Activated T-cell treated with anti-CD3 and anti-CD28 coated beads, Interleukin-2, amount 50 U/mL, for 24 hours (primary cell): Measurements from ENCODE around the gene LMBRD2.
"Not testable (repeated sequence)": the region's sequence is repeated elsewhere in the genome, so short reads cannot be mapped to it uniquely, and the experiment has no call there.

Experiments
- DNase-seq: peaks from one replicate; pipeline ENCODE4 v3.0.0-alpha.2; 2020
- H3K27ac Mint-ChIP-seq: 2 replicates; pipeline ENCODE4 v1.8.0; 2020; ENCODE audit warnings: mild to moderate bottlenecking, mixed read lengths
- H3K27me3 Mint-ChIP-seq: 2 replicates; pipeline ENCODE4 v1.8.0; 2020; ENCODE audit warnings: mixed read lengths
- H3K36me3 Mint-ChIP-seq: 2 replicates; pipeline ENCODE4 v1.8.0; 2020; ENCODE audit warnings: low read depth, mixed read lengths
- H3K4me1 Mint-ChIP-seq: 2 replicates; pipeline ENCODE4 v1.8.0; 2020; ENCODE audit warnings: low read depth, mixed read lengths
- H3K4me3 Mint-ChIP-seq: 2 replicates; pipeline ENCODE4 v1.8.0; 2020; ENCODE audit warnings: mild to moderate bottlenecking, moderate library complexity, mixed read lengths
- H3K9me3 Mint-ChIP-seq: 2 replicates; pipeline ENCODE4 v1.8.0; 2020; ENCODE audit warnings: mixed read lengths

Gene LMBRD2

GRCh38 chr5:36152324-36153297 is 924 bp upstream of the LMBRD2 start:
- Mint-ChIP-seq H3K9me3 (no peaks in the 10 kb centered on the region), H3K36me3 (peaks cover 62% of the 10 kb centered on the region), H3K27me3 (no peaks in the 10 kb centered on the region), H3K27ac (peak overlapping the region; percentile 94), H3K4me3 (peak overlapping the region; percentile 97), H3K4me1 (peaks cover 65% of the 10 kb centered on the region)
- DNase-seq, result no peak

GRCh38 chr5:36150676-36151433 is 832 bp downstream of the LMBRD2 start:
- no peaks in the 10 kb centered on the region for H3K9me3 Mint-ChIP-seq
- DNase-seq, result peak; percentile 64
- H3K27ac Mint-ChIP-seq, result peak overlapping the region; percentile 94
- H3K4me3 Mint-ChIP-seq, result peak overlapping the region; percentile 97
- peaks cover 58% of the 10 kb centered on the region for H3K4me1 Mint-ChIP-seq
- H3K27me3 Mint-ChIP-seq, result no peaks in the 10 kb centered on the region
- peaks cover 45% of the 10 kb centered on the region for H3K36me3 Mint-ChIP-seq

- Mint-ChIP-seq H3K4me1 (peaks cover 38% of the 10 kb centered on the region), H3K4me3 (no peak overlapping the region)
Measured at GRCh38 chr5:36147681-36148080, 4.0 kb downstream of the LMBRD2 start.

GRCh38 chr5:36146390-36146789 is 5.3 kb downstream of the LMBRD2 start:
- no peaks in the 10 kb centered on the region for H3K27me3 Mint-ChIP-seq
- no peak overlapping the region for H3K27ac Mint-ChIP-seq
- H3K4me1 Mint-ChIP-seq, result peaks cover 38% of the 10 kb centered on the region
- no peak overlapping the region for H3K4me3 Mint-ChIP-seq
- H3K9me3 Mint-ChIP-seq, result no peaks in the 10 kb centered on the region
- H3K36me3 Mint-ChIP-seq, result peaks cover 15% of the 10 kb centered on the region
- no peak for DNase-seq

More at GRCh38 chr5:36147681-36148080, 4.0 kb downstream of the LMBRD2 start:
- H3K9me3 Mint-ChIP-seq, result no peaks in the 10 kb centered on the region
- H3K36me3 Mint-ChIP-seq, result peaks cover 20% of the 10 kb centered on the region
- no peaks in the 10 kb centered on the region for H3K27me3 Mint-ChIP-seq
- no peak for DNase-seq
- H3K27ac Mint-ChIP-seq, result no peak overlapping the region

GRCh38 chr5:36145311-36145710 is 6.4 kb downstream of the LMBRD2 start:
- DNase-seq, result no peak
- Mint-ChIP-seq H3K9me3 (no peaks in the 10 kb centered on the region), H3K36me3 (peaks cover 23% of the 10 kb centered on the region)

GRCh38 chr5:36138900-36139683 is 12.6 kb downstream of the LMBRD2 start:
- Mint-ChIP-seq H3K36me3 (peaks cover 68% of the 10 kb centered on the region), H3K27me3 (no peaks in the 10 kb centered on the region), H3K27ac (no peak overlapping the region), H3K4me1 (no peaks in the 10 kb centered on the region), H3K4me3 (no peak overlapping the region), H3K9me3 (no peaks in the 10 kb centered on the region)
- no peak for DNase-seq

More at GRCh38 chr5:36145311-36145710, 6.4 kb downstream of the LMBRD2 start:
- Mint-ChIP-seq H3K4me3 (no peak overlapping the region), H3K27me3 (no peaks in the 10 kb centered on the region), H3K4me1 (peaks cover 32% of the 10 kb centered on the region), H3K27ac (no peak overlapping the region)

GRCh38 chr5:36136581-36136980 is 15.1 kb downstream of the LMBRD2 start:
- H3K36me3 Mint-ChIP-seq, result peaks cover 77% of the 10 kb centered on the region
- peaks cover 3% of the 10 kb centered on the region for H3K9me3 Mint-ChIP-seq
- no peaks in the 10 kb centered on the region for H3K27me3 Mint-ChIP-seq
- H3K4me1 Mint-ChIP-seq, result peaks cover 2% of the 10 kb centered on the region
- no peak overlapping the region for H3K4me3 Mint-ChIP-seq
- no peak overlapping the region for H3K27ac Mint-ChIP-seq
- DNase-seq, result no peak

- no peak for DNase-seq
- H3K27me3 Mint-ChIP-seq, result no peaks in the 10 kb centered on the region
- peaks cover 77% of the 10 kb centered on the region for H3K36me3 Mint-ChIP-seq
- H3K27ac Mint-ChIP-seq, result no peak overlapping the region
- H3K4me1 Mint-ChIP-seq, result peaks cover 4% of the 10 kb centered on the region
- H3K9me3 Mint-ChIP-seq, result peaks cover 3% of the 10 kb centered on the region
- H3K4me3 Mint-ChIP-seq, result no peak overlapping the region
Measured at GRCh38 chr5:36135988-36136387, 15.7 kb downstream of the LMBRD2 start.

- H3K4me1 Mint-ChIP-seq, H3K27me3 Mint-ChIP-seq, DNase-seq, H3K4me3 Mint-ChIP-seq, H3K27ac Mint-ChIP-seq: not testable (repeated sequence)
- peaks cover 74% of the 10 kb centered on the region for H3K36me3 Mint-ChIP-seq
- H3K9me3 Mint-ChIP-seq, result peaks cover 13% of the 10 kb centered on the region
Measured at GRCh38 chr5:36133009-36133408, 18.7 kb downstream of the LMBRD2 start.

- H3K9me3 Mint-ChIP-seq, result peaks cover 13% of the 10 kb centered on the region
- peaks cover 17% of the 10 kb centered on the region for H3K4me1 Mint-ChIP-seq
- DNase-seq, H3K27ac Mint-ChIP-seq, H3K27me3 Mint-ChIP-seq, H3K4me3 Mint-ChIP-seq: not testable (repeated sequence)
- H3K36me3 Mint-ChIP-seq, result peaks cover 70% of the 10 kb centered on the region
Measured at GRCh38 chr5:36129666-36130065, 22.0 kb downstream of the LMBRD2 start.

- Mint-ChIP-seq H3K4me1 (peaks cover 17% of the 10 kb centered on the region), H3K9me3 (peaks cover 13% of the 10 kb centered on the region), H3K27me3 (no peaks in the 10 kb centered on the region), H3K36me3 (peaks cover 67% of the 10 kb centered on the region), H3K4me3 (no peak overlapping the region), H3K27ac (no peak overlapping the region)
- no peak for DNase-seq
Measured at GRCh38 chr5:36128795-36129194, 22.9 kb downstream of the LMBRD2 start.

GRCh38 chr5:36125868-36126267 is 25.8 kb downstream of the LMBRD2 start:
- Mint-ChIP-seq H3K4me1 (peaks cover 12% of the 10 kb centered on the region), H3K9me3 (peaks cover 11% of the 10 kb centered on the region), H3K4me3 (no peak overlapping the region), H3K36me3 (peaks cover 56% of the 10 kb centered on the region), H3K27me3 (no peaks in the 10 kb centered on the region), H3K27ac (no peak overlapping the region)
- DNase-seq, result no peak

GRCh38 chr5:36111238-36111637 is 40.4 kb downstream of the LMBRD2 start:
- Mint-ChIP-seq H3K9me3 (no peaks in the 10 kb centered on the region), H3K27me3 (no peaks in the 10 kb centered on the region), H3K36me3 (peaks cover 67% of the 10 kb centered on the region)

GRCh38 chr5:36108758-36109460 is 42.8 kb downstream of the LMBRD2 start:
- H3K27me3 Mint-ChIP-seq, result no peaks in the 10 kb centered on the region
- no peak for DNase-seq
- H3K4me1 Mint-ChIP-seq, result no peaks in the 10 kb centered on the region
- no peaks in the 10 kb centered on the region for H3K9me3 Mint-ChIP-seq
- H3K4me3 Mint-ChIP-seq, result no peak overlapping the region
- H3K27ac Mint-ChIP-seq, result no peak overlapping the region
- peaks cover 73% of the 10 kb centered on the region for H3K36me3 Mint-ChIP-seq

More at GRCh38 chr5:36111238-36111637, 40.4 kb downstream of the LMBRD2 start:
- no peak overlapping the region for H3K27ac Mint-ChIP-seq
- no peak overlapping the region for H3K4me3 Mint-ChIP-seq
- H3K4me1 Mint-ChIP-seq, result no peaks in the 10 kb centered on the region
- no peak for DNase-seq
